IPS DF 6.9 (cell line): ENCODE data around the gene PPP1R26.

Experiments used
- DNase-seq: peaks from one replicate; pipeline ENCODE4 v3.0.0-alpha.2; 2013; ENCODE audit warnings: low read depth, low spot score
- H3K27ac ChIP-seq: one replicate; pipeline ENCODE4 v1.5.1; 2013; ENCODE audit warnings: low read length, control low read depth
- H3K27me3 ChIP-seq: 2 replicates; pipeline ENCODE4 v1.6.1; 2013; ENCODE audit warnings: mild to moderate bottlenecking, low read length; ENCODE audit not compliant: control insufficient read depth, insufficient read depth
- H3K36me3 ChIP-seq: 2 replicates; pipeline ENCODE4 v1.6.1; 2013; ENCODE audit warnings: low read length; ENCODE audit not compliant: control insufficient read depth, insufficient read depth
- H3K4me1 ChIP-seq: 2 replicates; pipeline ENCODE4 v1.6.1; 2013; ENCODE audit warnings: low read length; ENCODE audit not compliant: control insufficient read depth, insufficient read depth
- H3K4me3 ChIP-seq: 2 replicates; pipeline ENCODE4 v1.5.1; 2013; ENCODE audit warnings: mild to moderate bottlenecking, low read length
- H3K9me3 ChIP-seq: 2 replicates; pipeline ENCODE4 v1.6.1; 2013; ENCODE audit warnings: low read length, inconsistent platforms; ENCODE audit not compliant: control insufficient read depth, insufficient read depth
- WGBS: extraction: QIAGEN DNeasy Blood & Tissue Kit; methylation state at CpG from one replicate; pipeline ENCODE4 v1.1.7; 2013; ENCODE audit warnings: mixed read lengths, missing lambda C conversion rate; ENCODE audit not compliant: insufficient read length, insufficient coverage; 5-methylcytosine and 5-hydroxymethylcytosine counted together

PPP1R26 gene

GRCh38 chr9:135489188-135489906 lies 9.8 kb downstream of the PPP1R26 start:
- no peak for DNase-seq
- WGBS = no CpG with 5 or more reads among the region's 18 CpGs
- H3K36me3 ChIP-seq = peaks cover 29% of the 10 kb centered on the region
- H3K9me3 ChIP-seq = no peaks in the 10 kb centered on the region
- H3K27ac ChIP-seq = no peak overlapping the region
- no peaks in the 10 kb centered on the region for H3K27me3 ChIP-seq
- no peak overlapping the region for H3K4me3 ChIP-seq
- no peaks in the 10 kb centered on the region; the same call in 1 of the 2 replicates for H3K4me1 ChIP-seq

GRCh38 chr9:135490166-135490870 lies 10.7 kb downstream of the PPP1R26 start:
- DNase-seq = no peak
- no peaks in the 10 kb centered on the region; the same call in 1 of the 2 replicates for H3K4me1 ChIP-seq
- H3K27ac ChIP-seq = no peak overlapping the region
- H3K36me3 ChIP-seq = peaks cover 20% of the 10 kb centered on the region
- no CpG with 5 or more reads among the region's 16 CpGs for WGBS
- no peaks in the 10 kb centered on the region for H3K27me3 ChIP-seq
- H3K4me3 ChIP-seq = no peak overlapping the region
- H3K9me3 ChIP-seq = no peaks in the 10 kb centered on the region

DNA sequence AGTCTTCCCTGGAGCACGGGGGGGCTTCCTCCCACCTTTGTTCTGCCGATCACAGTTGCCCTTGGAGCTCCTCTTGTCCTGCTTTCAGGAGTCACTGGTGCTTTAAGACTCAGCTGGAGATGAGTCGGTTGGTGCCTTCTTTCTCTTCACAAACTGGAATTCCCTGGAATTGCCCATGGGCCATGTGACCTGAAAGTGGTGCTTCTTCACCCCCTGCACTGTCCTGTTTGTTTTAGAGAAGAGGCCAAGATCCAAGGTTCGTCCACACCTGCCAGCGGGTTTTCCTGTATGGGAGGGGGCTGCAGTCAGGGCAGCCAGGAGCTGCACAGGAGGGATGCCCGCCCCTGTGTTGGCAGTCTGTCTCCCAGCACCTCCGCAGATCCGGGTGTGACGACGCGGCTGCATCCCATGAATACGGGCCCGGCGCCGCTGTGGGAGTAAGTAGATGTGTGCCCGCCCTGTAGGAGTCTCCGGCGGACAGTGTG lies 11.4 kb downstream of the PPP1R26 start:
- Histone ChIP-seq H3K4me1 (no peaks in the 10 kb centered on the region; the same call in 1 of the 2 replicates), H3K36me3 (peaks cover 13% of the 10 kb centered on the region), H3K27ac (no peak overlapping the region), H3K27me3 (no peaks in the 10 kb centered on the region), H3K9me3 (no peaks in the 10 kb centered on the region), H3K4me3 (no peak overlapping the region)
- WGBS = no CpG with 5 or more reads among the region's 18 CpGs
- no peak for DNase-seq

- no peak for DNase-seq
- H3K4me3 ChIP-seq = no peak overlapping the region
- H3K27me3 ChIP-seq = no peaks in the 10 kb centered on the region
- H3K4me1 ChIP-seq = no peaks in the 10 kb centered on the region; the same call in 1 of the 2 replicates
- H3K9me3 ChIP-seq = no peaks in the 10 kb centered on the region
- H3K36me3 ChIP-seq = peaks cover 8% of the 10 kb centered on the region
- H3K27ac ChIP-seq = no peak overlapping the region
- no CpG with 5 or more reads among the region's 4 CpGs for WGBS
Measured at GRCh38 chr9:135491764-135492163, 12.2 kb downstream of the PPP1R26 start.

DNA sequence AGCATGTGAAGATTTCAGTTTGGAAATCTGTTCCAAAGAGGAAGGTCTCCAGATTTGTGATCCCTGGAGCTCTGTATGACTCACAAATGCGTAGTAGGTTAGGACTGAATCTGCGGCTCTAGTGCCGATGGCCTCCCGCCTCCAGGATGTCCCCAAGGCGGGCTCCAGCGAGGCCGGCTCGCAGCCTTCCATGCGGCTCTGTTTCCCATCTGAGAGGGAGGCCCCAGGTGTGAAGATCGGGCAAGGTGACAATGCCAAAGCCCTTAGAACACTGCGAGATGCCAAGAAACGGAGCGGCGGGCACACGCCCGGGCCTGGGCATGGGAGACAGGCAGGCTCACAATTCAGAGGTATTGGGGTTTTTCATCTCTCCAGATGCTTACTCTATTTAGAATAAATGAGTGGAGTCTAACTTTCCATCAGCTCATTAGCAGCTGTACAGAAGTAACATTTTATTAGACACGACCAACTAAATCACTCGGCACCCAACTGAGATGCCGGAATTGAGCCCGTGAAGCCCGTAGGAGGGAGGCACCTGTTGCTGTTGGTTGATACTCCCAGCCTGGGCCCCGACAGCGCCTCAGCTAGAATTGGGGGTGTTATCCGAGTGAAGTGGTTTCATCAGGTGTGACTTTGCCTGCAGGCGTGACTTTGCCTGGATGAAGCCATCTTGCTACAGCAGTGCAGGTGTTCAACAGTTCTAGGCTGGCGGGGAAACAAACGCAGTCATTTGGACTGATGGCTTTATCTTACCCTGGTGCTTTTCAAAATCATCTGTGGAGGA lies 13.5 kb downstream of the PPP1R26 start:
- peaks cover 4% of the 10 kb centered on the region; the same call in 1 of the 2 replicates for H3K36me3 ChIP-seq
- no peaks in the 10 kb centered on the region; the same call in 1 of the 2 replicates for H3K4me1 ChIP-seq
- no peaks in the 10 kb centered on the region for H3K9me3 ChIP-seq
- H3K27me3 ChIP-seq = no peaks in the 10 kb centered on the region
- WGBS = no CpG with 5 or more reads among the region's 27 CpGs
- H3K4me3 ChIP-seq = no peak overlapping the region
- no peak for DNase-seq
- no peak overlapping the region for H3K27ac ChIP-seq

GRCh38 chr9:135494791-135495559 lies 15.4 kb downstream of the PPP1R26 start:
- Histone ChIP-seq H3K4me3 (no peak overlapping the region), H3K4me1 (no peaks in the 10 kb centered on the region), H3K27me3 (no peaks in the 10 kb centered on the region), H3K27ac (no peak overlapping the region), H3K9me3 (no peaks in the 10 kb centered on the region), H3K36me3 (no peaks in the 10 kb centered on the region)
- WGBS = no CpG with 5 or more reads among the region's 30 CpGs
- DNase-seq = no peak

DNA sequence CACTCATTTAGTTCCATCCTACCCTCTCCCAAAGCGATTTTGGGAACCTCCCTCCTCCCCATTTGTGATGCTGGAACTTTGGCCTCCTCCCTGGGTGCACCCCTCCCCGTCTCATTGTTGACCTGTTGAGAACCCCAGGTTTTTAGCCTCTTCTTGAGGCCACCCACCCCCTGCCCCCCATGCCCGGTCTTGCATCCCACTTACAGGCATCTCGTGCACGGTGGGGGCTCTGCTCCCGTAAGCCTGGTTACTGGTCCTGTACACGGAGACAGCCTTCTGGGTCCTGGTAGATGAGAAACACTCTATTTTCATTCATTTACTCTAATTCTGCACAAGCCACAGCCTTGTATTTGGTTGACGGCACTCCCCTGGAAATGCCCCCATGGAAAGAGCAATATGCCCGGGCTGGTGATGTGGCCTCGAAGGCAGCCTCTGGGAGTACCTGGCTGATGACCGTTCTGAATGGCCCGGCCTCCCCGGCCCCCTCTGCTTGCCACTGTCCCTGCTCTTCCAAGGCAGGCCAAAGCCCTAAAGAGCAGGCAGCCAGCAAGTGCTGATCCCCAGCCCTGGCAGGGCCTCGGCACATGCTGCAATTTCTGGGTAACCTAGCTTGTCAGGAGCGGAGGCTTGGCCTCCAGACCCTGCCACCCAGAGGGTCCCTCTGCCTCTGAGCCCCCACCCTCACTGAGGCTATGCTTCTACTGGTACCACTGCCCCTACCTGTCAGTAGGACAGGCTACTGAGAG lies 19.0 kb downstream of the PPP1R26 start:
- Histone ChIP-seq H3K4me3 (no peak overlapping the region), H3K4me1 (no peaks in the 10 kb centered on the region), H3K27me3 (no peaks in the 10 kb centered on the region), H3K36me3 (peaks cover 9% of the 10 kb centered on the region), H3K9me3 (no peaks in the 10 kb centered on the region), H3K27ac (no peak overlapping the region)
- DNase-seq = no peak
- WGBS = no CpG with 5 or more reads among the region's 15 CpGs

DNA sequence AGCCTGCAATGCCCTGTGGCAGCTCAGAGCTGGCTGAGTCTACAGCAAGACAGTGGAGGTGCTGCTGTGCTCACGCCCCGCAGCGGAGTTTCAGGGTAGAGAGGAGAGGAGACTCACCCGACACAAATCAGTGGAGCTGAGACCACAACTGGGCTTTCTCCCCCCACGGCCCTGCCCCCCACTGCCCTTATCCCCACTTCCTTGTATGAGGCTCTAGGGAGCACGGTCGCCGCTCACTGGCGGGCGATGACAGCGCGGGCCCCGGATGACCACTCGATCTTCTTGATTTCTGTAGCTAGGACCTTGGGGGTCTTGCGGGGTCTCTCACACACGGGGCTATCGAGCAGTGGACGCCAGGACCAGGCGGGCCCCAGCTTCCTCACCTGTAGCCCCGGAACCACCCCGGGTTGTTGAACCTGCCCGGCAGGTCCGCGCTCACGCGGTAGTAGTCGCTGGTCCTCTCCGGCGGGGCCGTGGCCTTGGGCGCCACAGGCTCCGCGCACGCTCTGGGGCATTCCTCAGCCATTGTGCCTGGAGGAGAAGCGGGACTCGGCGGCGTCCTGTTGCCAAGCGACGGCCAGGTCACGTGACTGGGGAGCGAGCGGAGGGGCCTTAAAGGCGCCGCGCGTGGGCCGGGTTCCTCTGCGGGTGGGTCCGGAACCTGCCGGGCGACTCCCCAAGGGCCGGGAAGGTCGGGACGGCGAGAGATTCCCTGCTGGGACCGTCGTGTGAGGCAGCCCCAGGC lies 19.9 kb downstream of the PPP1R26 start:
- Histone ChIP-seq H3K27me3 (no peaks in the 10 kb centered on the region), H3K4me1 (no peaks in the 10 kb centered on the region), H3K9me3 (no peaks in the 10 kb centered on the region), H3K4me3 (peak overlapping the region; percentile 91; the same call in 1 of the 2 replicates), H3K27ac (no peak overlapping the region), H3K36me3 (peaks cover 16% of the 10 kb centered on the region)
- no CpG with 5 or more reads among the region's 58 CpGs for WGBS
- DNase-seq = no peak

- no peak for DNase-seq
- no peak overlapping the region for H3K27ac ChIP-seq
- WGBS = no CpG with 5 or more reads among the region's 29 CpGs
- H3K4me1 ChIP-seq = no peaks in the 10 kb centered on the region
- no peaks in the 10 kb centered on the region for H3K9me3 ChIP-seq
- no peaks in the 10 kb centered on the region for H3K27me3 ChIP-seq
- H3K4me3 ChIP-seq = peak overlapping the region; percentile 91; the same call in 1 of the 2 replicates
- peaks cover 19% of the 10 kb centered on the region for H3K36me3 ChIP-seq
Measured at GRCh38 chr9:135500071-135500524, 20.5 kb downstream of the PPP1R26 start.
